ENCODE measurements around the gene TMEM131L.
"Not testable (repeated sequence)": the region's sequence is repeated elsewhere in the genome, so short reads cannot be mapped to it uniquely, and the experiment has no call there.

Gene TMEM131L

GRCh38 chr4:153507310-153508073 is 41.3 kb downstream of the TMEM131L start:
- no peak for DNase-seq (ENCODE audit: low read depth)

DNA sequence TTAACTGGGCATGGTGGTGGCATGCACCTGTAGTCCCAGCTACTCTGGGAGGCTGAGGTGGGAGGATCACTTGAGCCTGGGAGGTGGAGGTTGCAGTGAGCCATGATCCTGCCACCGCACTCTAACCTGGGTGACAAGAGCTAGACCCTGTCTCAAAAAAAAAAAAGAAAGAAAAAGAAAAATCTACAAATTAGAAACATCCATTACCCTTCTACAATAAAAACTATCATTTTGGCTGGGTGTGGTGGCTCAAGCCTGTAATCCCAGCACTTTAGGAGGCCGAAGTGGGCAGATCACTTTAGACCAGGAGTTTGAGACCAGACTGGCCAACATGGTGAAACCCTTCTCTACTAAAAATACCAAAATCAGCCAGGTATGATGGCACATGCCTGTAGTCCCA is 43.1 kb downstream of the TMEM131L start:
- DNase-seq (ENCODE audit: low read depth) = not testable (repeated sequence)

GRCh38 chr4:153509724-153510123 is 43.6 kb downstream of the TMEM131L start:
- no peak for DNase-seq (ENCODE audit: low read depth)

DNA sequence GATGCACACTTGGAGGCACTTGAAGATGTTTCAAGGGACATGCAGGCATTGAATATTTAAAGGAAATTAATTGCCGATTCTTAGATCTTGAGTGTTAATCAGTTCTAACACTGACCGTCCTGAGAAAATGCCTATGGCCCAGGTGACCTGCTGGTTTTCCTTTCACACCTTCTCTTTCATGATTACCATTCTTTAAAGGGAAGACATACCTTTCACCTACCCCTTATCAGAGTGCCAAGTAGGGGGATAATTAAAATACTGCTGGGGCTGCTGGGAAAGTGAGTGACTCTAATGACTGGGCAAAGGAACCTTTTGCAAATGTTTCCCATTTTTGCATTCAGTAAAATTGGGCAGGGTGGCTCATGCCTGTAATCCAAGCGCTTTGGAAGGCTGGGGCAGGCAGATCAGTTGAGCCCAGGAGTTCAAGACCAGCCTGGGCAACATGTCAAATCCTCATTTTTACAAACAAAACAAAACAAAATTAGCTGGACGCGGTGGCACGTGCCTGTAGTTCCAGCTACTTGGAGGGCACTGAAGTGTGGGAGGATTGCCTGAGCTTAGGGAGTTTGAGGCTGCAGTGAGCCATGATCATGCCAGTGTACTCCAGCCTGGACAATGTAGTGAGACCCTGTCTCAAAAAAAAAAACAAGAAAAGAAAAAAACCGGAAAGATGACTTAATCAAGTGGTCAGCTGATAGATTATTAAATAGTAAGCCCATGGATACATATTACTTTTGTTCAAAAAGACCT is 44.3 kb downstream of the TMEM131L start:
- no peak for DNase-seq (ENCODE audit: low read depth)

GRCh38 chr4:153511104-153511503 is 44.9 kb downstream of the TMEM131L start:
- DNase-seq (ENCODE audit: low read depth) = no peak

DNA sequence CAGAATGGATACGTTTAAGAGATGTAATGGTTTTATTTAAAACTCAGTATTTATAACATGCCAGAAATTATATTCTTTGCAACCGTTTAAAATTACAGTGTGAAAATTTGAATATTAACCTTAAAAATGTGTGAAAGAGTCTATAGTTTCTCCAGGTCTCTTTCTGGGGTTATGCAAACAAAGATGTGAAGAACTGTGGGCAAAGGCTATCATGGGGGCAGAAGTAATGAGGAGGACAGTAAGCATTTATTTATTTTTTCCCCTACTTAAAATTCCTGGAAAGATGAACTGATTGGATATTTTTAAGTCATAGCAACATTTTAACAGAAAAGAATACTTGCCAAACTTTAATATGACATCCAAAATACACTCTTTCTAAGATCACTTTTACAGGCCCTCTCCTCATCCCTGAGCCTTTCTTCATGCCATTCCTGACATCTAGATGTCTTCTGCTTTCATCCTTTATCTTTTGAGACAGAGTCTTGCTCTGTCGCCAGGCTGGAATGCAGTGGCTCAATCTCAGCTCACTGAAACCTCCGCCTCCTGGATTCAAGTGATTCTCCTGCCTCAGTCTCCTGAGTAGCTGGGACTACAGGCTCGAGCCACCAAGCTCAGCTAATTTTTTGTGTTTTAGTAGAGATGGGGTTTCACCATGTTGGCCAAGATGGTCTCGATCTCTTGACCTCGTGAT is 46.1 kb downstream of the TMEM131L start:
- peak; percentile 51 for DNase-seq (ENCODE audit: low read depth)

DNA sequence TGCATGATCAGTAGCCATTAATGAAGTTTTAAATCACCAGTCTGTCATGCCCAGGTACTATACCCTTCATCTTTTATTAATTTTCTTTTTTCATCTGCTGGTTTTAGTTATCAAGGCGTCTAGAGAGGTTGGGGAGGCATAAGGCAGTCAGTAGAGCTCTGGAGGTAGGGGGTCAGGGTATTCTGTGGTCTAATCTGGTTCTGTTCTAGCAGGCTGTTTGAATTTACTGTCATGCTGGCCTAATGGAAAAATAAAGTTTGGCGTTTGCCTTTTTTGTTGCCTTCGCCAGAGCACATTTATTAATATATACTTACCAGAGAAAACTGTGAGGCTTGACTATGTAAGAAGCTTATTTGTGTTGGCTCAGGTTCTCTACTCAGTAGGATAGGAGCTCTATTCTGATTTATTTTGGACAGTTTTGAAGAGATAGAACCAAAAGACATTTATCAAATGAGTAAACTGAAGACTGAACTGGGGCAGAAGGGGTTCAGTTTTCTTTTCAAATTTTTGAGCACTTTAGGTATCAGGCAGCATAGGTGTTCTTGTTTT is 46.9 kb downstream of the TMEM131L start:
- peak; percentile 36 for DNase-seq (ENCODE audit: low read depth)

- DNase-seq (ENCODE audit: low read depth) = peak; percentile 87
These were observed 47.4 kb downstream of the TMEM131L start for GRCh38 chr4:153513596-153513995.

DNA sequence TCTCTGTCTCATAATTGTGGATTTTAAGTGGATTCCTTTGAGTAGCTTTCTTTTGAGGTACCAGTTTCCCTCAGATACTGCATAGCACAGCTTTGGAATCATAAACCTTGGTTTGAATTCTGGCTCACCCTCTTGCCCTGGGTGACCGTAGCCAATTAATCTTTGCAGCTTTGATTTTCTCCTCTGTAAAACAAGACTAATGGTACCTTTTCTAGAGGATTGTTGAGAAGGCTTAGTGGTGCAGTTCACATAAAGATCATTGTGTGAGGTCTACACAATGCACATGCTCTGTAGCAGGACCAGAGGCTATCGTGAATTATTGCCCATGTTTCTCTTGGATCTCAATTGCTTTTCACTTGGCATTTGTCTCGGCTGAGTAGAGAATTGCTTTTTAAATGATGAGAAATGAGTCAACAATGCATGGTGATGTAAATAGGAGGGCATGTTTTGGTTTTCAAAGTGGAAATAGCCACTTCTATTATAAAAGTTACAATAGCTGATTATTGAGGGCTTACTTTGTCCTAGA is 47.9 kb downstream of the TMEM131L start:
- peak; percentile 85 for DNase-seq (ENCODE audit: low read depth)

GRCh38 chr4:153514688-153515426 is 48.7 kb downstream of the TMEM131L start:
- DNase-seq (ENCODE audit: low read depth) = no peak

DNA sequence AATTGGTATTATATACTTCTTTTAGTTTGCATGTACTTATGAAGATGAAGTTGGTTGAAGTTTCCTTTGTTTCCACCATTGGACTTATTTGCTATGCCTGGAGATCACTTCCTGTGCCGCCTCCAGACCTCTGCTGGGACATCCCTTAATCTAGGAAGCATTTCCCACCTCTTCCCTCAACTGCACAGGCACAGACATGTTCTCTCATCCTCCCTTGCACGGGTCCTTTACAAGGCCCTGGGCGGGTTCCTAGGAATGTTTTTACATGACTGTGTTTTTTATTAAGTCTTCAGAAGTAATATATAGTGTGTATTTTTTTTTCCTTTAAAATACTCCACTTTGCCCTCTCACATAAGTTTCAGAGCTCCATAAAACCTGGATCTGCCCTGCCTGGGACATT is 51.0 kb downstream of the TMEM131L start:
- no peak for DNase-seq (ENCODE audit: low read depth)

DNA sequence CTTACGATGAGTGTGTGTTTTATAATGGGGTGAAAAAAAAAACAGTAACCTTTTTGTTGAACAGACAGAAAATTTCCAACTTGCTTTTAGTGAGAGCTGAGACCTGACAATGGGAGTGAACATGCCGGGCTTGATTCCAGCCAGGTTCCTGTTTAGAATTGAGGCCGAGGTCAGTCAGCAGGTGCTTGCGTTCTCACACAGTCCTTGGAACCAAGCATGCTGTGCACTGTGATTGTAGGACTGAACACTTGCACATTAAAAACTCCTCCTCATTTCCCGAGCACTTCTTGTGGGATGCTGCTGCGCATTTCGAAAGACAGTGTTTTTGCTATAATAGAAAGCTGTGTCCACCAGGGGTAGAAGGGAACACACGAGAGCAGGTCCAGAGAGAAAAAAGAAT is 51.8 kb downstream of the TMEM131L start:
- no peak for DNase-seq (ENCODE audit: low read depth)

DNA sequence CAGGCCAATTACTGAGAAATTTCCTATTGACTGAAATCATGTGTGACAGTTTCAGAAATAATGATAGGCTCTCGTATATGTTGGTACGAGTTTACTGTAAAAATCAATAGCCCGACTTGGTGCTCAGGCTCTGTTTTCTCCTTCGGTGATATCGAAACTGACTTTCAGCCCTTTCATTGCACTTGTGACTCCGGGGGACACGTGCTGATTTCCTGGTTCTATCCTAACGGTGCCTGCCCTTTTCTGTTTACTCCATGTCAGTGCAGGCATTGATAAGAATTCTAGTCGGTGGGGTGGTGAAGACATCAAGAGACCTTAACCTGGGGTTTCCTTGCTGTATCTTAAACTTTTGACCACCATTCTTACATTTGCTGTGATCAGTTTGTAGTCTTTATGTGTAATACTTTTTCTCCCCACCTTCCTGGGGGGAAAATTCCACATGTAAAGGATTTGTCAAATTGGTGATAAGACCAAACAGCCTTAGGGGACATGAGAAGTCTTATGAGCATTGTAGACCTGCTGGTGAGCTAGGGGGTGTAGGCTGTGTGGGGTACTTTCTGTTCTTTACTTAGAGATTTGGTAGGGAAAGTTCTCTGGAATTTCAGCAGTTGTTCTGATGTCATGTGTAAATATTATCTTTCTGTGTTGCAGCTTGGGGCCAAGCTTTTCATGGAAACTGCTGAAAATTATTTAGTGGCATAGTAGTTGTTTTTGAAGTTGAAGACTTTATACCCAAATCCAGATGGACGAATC is 52.7 kb downstream of the TMEM131L start:
- DNase-seq (ENCODE audit: low read depth) = no peak

DNA sequence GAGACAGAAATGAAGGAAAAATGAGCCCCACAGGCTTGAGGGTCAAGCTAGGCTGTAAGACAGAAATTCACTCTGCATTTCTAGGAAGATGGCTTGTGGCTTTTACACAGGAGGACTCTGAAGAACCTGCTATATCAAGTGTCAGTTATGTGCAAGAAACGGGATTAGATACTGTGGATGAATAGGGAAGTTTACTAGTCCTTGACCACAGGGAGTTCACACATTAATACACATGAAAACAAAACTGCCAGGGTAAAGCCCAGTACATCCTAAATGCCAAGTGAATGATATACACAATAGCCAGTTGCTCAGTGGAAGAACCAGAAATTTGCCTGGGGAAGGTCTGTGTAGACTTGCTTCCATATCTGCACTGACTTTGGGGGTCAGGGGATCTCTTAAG is 53.5 kb downstream of the TMEM131L start:
- no peak for DNase-seq (ENCODE audit: low read depth)

DNA sequence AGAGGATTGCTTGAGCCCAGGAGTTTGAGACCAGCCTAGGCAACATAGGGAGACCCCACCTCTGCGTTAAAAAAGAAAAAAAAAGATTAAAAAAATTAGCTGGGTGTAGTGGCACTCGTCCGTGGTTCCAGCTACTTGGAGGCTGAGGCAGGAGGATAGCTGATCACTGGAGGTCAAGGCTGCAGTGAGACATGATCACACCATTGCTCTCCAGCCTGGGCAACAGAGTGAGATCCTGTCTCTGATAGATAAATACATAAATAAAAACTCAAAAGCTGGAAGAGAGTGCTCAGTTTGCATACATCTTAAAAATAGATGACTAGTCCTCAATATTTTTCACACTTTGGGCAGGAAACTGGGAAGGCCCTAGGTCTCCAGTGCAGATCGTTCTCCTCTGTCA is 54.1 kb downstream of the TMEM131L start:
- no peak for DNase-seq (ENCODE audit: low read depth)

DNA sequence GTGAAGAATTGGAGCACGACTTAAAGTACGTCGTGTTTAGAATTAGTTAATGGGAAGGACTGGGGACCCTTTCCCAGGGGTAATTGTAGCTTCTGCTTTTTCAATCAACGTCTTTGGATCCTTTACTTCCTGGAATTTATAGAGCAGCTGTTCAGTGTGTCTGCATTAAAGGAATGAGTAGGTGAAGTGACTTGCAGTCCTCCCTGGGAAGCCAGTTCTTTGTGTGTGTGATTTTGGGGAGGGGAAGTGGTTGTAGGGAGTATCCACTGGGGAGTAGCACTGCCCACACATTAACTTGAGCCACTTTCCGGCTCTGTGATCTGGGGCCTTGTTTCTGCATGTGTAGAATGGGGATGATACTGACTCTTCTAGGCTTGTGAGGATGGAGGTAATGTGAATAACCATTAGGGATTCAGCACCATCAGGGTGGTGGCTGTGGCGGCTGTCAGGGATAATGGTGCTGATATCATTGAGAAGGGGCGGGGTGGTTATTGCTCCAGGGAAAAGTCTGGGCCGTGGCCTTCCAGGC is 54.7 kb downstream of the TMEM131L start:
- no peak for DNase-seq (ENCODE audit: low read depth)

- DNase-seq (ENCODE audit: low read depth) = no peak
These were observed 55.3 kb downstream of the TMEM131L start for GRCh38 chr4:153521478-153521877.

GRCh38 chr4:153521999-153522801 is 56.0 kb downstream of the TMEM131L start:
- no peak for DNase-seq (ENCODE audit: low read depth)

GRCh38 chr4:153522802-153523094 is 56.6 kb downstream of the TMEM131L start:
- no peak for DNase-seq (ENCODE audit: low read depth)

DNA sequence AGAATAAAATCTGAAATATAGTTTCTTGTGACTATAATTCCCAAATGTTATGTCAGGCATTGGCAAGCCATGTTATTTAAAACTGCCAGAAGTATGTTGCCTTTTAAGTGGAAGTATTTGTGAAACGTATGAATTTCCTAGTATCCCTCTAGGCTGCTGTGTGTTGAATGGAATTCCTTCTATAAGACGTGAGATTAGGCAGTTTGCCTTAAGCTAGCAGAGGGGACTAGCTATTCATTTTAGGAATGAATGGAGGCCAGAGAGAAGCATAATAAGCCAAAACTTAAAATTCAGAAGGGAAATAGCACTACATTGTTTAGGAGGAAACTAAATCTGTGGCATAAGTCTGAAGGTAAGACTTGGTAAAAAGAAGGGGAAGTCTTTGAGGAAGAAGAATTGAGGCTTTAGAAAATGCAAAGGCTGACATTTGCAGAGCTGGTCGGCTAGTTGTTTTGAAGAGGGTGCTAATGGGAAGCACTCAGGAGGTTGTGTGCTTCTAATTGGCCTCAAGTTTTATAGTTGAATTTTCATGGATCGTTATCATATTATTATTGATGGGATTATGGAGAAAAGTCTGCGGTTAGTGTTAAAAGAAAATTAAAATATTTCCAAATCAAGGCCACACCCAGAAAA is 57.1 kb downstream of the TMEM131L start:
- DNase-seq (ENCODE audit: low read depth) = no peak

Data from EH (cell line).